GM12875 (cell line): Measurements from ENCODE around the gene HES4.
A peak's percentile ranks its signal among the peaks of the same experiment; 100 is the strongest.
"Not testable (repeated sequence)": the region's sequence is repeated elsewhere in the genome, so short reads cannot be mapped to it uniquely, and the experiment has no call there.

Source experiments
- H3K4me3 ChIP-seq: one replicate; pipeline ENCODE4 v1.5.1; 2011; ENCODE audit warnings: low read depth, low read length, control low read depth
- CTCF ChIP-seq: IDR thresholded peaks from 2 replicates; pipeline ENCODE4 v1.5.1; 2011; ENCODE audit warnings: low read depth, mild to moderate bottlenecking, control low read depth, inconsistent platforms, low read length, moderate library complexity, borderline replicate concordance; ENCODE audit not compliant: insufficient read depth

HES4 gene

GRCh38 chr1:978069-978834, 21.6 kb downstream of the HES4 start:
- no peak for TF ChIP-seq CTCF

GRCh38 chr1:976791-977190, 23.1 kb downstream of the HES4 start:
- H3K4me3 ChIP-seq, result not testable (repeated sequence)

More at GRCh38 chr1:978069-978834, 21.6 kb downstream of the HES4 start:
- H3K4me3 ChIP-seq, result no peak overlapping the region

DNA sequence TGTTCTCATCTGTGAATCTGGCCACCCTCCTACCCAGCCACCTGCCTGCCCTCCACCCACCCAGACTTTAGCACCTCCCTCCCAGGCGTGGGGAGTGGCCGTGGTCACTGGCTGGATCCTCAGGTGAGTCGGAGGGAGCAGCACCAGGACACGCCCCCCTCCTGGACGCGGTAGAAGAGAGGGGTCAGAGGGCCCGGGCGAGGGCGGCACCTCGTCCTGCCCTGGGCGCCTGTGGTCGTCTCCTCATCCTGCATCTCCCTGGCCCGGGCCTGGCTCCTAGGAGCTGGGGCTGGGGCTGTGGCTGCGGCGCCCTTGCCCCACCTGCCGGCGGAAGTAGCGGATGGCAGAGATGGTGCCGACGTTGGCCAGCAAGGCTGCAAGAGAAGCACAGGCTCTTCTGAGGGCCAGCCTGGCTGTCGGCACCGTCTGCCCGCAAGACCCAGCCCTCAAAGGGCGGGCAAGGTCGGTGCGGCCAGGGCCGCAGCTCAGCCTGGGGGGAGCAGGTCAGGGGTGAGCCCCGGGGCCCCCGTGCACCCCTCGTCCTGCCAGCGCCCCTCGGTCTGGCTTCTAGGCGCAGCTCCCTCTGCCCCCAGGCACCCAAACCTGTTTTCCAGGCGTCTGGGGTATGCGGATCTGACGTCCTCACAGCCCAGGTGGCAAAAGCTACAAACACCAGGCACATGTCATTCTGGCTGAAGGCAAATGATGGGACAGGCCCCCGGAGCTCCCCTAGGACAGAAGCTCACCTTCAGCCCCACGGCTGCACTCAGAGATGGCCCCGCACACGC, 23.8 kb downstream of the HES4 start:
- TF ChIP-seq CTCF, result peak; percentile 48
- H3K4me3 ChIP-seq, result no peak overlapping the region

GRCh38 chr1:975365-975764, 24.5 kb downstream of the HES4 start:
- TF ChIP-seq CTCF, result no peak

DNA sequence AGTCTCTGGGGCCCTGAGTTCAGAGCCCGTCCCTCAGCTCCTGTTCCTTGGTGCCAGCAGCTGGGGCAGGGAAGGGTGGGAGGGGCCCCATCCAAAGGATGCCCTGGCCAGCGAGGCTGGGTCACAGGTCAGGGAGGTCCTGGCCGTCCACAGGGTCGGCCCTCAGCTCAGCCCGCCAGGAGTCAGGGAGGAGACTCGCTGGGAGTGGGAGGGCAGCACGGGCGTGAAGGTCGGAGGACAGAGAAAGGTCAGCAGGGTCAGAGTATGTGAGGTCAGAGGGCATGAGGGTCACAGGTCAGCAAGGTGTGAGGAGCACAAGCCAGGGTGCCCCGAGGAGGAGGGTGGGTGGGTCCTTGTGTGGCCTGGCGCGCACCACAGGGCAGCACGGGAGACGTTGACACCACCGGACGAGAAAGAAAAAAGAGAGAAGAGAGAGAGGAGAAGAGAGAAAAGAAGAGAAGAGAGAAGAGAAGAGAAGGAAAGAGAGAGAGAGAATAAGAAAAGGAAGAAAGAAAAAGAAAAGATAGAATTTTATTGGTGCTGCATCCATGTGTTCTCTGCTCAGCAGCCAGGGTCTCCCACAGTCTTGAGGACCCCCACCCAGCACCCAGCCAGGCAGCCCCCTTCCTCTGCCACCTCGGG, 25.1 kb downstream of the HES4 start:
- H3K4me3 ChIP-seq, result no peak overlapping the region
- TF ChIP-seq CTCF, result no peak

More at GRCh38 chr1:975365-975764, 24.5 kb downstream of the HES4 start:
- no peak overlapping the region for H3K4me3 ChIP-seq

GRCh38 chr1:974293-974640, 25.6 kb downstream of the HES4 start:
- H3K4me3 ChIP-seq, result no peak overlapping the region
- TF ChIP-seq CTCF, result no peak

DNA sequence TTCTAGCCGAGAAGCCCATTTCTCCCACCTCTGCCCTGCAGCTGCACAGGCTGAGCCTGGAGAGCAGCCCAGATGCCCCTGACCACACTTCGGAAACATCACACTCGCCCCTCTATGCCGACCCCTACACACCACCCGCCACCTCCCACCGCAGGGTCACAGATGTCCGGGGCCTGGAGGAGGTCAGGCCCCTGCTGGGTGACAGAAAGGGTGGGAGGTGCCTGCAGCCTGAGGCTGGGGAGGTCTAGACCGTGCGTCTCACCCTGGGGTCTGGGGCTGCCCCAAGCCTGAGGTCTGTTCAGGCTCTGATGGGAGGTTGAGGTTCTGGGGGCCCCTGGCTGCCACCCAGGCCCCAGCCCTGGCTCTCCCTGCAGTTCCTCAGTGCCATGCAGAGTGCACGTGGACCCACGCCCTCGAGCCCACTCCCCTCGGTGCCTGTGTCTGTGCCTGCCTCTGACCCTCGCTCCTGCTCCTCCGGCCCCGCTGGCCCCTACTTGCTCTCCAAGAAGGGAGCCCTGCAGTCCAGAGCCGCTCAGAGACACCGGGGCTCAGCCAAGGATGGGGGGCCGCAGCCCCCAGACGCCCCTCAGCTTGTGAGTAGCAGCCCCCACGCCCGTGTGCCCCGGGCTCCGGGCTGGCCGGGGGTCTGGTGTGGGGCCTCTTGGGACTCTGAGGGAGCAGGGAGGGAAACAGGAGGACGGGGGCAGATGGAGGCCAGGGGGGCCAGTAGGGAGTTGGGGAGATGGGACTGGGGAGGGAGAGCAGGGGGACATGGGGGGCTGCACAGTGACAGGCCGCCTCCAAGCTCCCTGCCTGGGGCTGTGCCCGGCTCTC, 26.2 kb downstream of the HES4 start:
- H3K4me3 ChIP-seq, result no peak overlapping the region
- TF ChIP-seq CTCF, result no peak
